ENCODE data around the gene FAM3A.

FAM3A gene

GRCh38 chrX:154532690-154533089 is 16.7 kb upstream of the FAM3A start:
- H3K9me3 ChIP-seq (ENCODE audit: control insufficient read depth, insufficient read depth, low read length), result no peaks in the 10 kb centered on the region
- no peak overlapping the region for H3K4me2 ChIP-seq (ENCODE audit: low read length)
- TF ChIP-seq CTCF (IDR thresholded peaks at IDR 0.05; ENCODE audit: low read depth, low read length, poor library complexity, severe bottlenecking), result no peak
- no peak for TF ChIP-seq EZH2phosphoT487 (IDR thresholded peaks at IDR 0.05; ENCODE audit: borderline replicate concordance, low read length)
- H3K4me3 ChIP-seq (ENCODE audit: low read length), result no peak overlapping the region
- H4K20me1 ChIP-seq (ENCODE audit: control insufficient read depth, insufficient read depth, low read depth, low read length), result no peaks in the 10 kb centered on the region
- peaks cover 5% of the 10 kb centered on the region for H3K4me1 ChIP-seq (ENCODE audit: control insufficient read depth, low read length)
- no peaks in the 10 kb centered on the region for H3K27me3 ChIP-seq (ENCODE audit: control insufficient read depth, low read length)
- no peaks in the 10 kb centered on the region for H3K9me2 ChIP-seq (replicated peaks; ENCODE audit: control insufficient read depth, low read length)
- no peak overlapping the region for H3K27ac ChIP-seq (ENCODE audit: low read depth, low read length)
- no peaks in the 10 kb centered on the region for H3K79me2 ChIP-seq (ENCODE audit: control insufficient read depth, low read length)
- peaks cover 21% of the 10 kb centered on the region for H3K36me3 ChIP-seq (ENCODE audit: control insufficient read depth, low read length)
- H3F3A ChIP-seq (ENCODE audit: control insufficient read depth, insufficient read depth), result no peaks in the 10 kb centered on the region

GRCh38 chrX:154531626-154532025 is 15.6 kb upstream of the FAM3A start:
- TF ChIP-seq EZH2phosphoT487 (IDR thresholded peaks at IDR 0.05; ENCODE audit: borderline replicate concordance, low read length) (no peak), CTCF (IDR thresholded peaks at IDR 0.05; ENCODE audit: low read depth, low read length, poor library complexity, severe bottlenecking) (no peak)
- Histone ChIP-seq H3K9me3 (ENCODE audit: control insufficient read depth, insufficient read depth, low read length) (no peaks in the 10 kb centered on the region), H3K79me2 (ENCODE audit: control insufficient read depth, low read length) (no peaks in the 10 kb centered on the region), H3K4me2 (ENCODE audit: low read length) (no peak overlapping the region), H3K36me3 (ENCODE audit: control insufficient read depth, low read length) (peaks cover 21% of the 10 kb centered on the region), H3K27ac (ENCODE audit: low read depth, low read length) (no peak overlapping the region), H3K4me3 (ENCODE audit: low read length) (no peak overlapping the region), H4K20me1 (ENCODE audit: control insufficient read depth, insufficient read depth, low read depth, low read length) (no peaks in the 10 kb centered on the region), H3K27me3 (ENCODE audit: control insufficient read depth, low read length) (no peaks in the 10 kb centered on the region), H3K9me2 (replicated peaks; ENCODE audit: control insufficient read depth, low read length) (no peaks in the 10 kb centered on the region), H3F3A (ENCODE audit: control insufficient read depth, insufficient read depth) (no peaks in the 10 kb centered on the region), H3K4me1 (ENCODE audit: control insufficient read depth, low read length) (peaks cover 16% of the 10 kb centered on the region)

- TF ChIP-seq CTCF (IDR thresholded peaks at IDR 0.05; ENCODE audit: low read depth, low read length, poor library complexity, severe bottlenecking) (no peak), EZH2phosphoT487 (IDR thresholded peaks at IDR 0.05; ENCODE audit: borderline replicate concordance, low read length) (no peak)
- Histone ChIP-seq H3F3A (ENCODE audit: control insufficient read depth, insufficient read depth) (no peaks in the 10 kb centered on the region), H3K9me3 (ENCODE audit: control insufficient read depth, insufficient read depth, low read length) (no peaks in the 10 kb centered on the region), H3K79me2 (ENCODE audit: control insufficient read depth, low read length) (no peaks in the 10 kb centered on the region), H3K27ac (ENCODE audit: low read depth, low read length) (no peak overlapping the region), H3K27me3 (ENCODE audit: control insufficient read depth, low read length) (no peaks in the 10 kb centered on the region), H3K4me1 (ENCODE audit: control insufficient read depth, low read length) (peaks cover 19% of the 10 kb centered on the region), H3K9me2 (replicated peaks; ENCODE audit: control insufficient read depth, low read length) (no peaks in the 10 kb centered on the region), H4K20me1 (ENCODE audit: control insufficient read depth, insufficient read depth, low read depth, low read length) (no peaks in the 10 kb centered on the region), H3K4me2 (ENCODE audit: low read length) (no peak overlapping the region), H3K36me3 (ENCODE audit: control insufficient read depth, low read length) (peaks cover 18% of the 10 kb centered on the region), H3K4me3 (ENCODE audit: low read length) (no peak overlapping the region)
These were observed 14.3 kb upstream of the FAM3A start for GRCh38 chrX:154530286-154530685.

- Histone ChIP-seq H3K27ac (ENCODE audit: low read depth, low read length) (no peak overlapping the region), H3K36me3 (ENCODE audit: control insufficient read depth, low read length) (peaks cover 9% of the 10 kb centered on the region), H3K79me2 (ENCODE audit: control insufficient read depth, low read length) (no peaks in the 10 kb centered on the region), H3K4me3 (ENCODE audit: low read length) (no peak overlapping the region), H3K4me2 (ENCODE audit: low read length) (no peak overlapping the region), H3K4me1 (ENCODE audit: control insufficient read depth, low read length) (peaks cover 14% of the 10 kb centered on the region), H3K27me3 (ENCODE audit: control insufficient read depth, low read length) (no peaks in the 10 kb centered on the region), H3K9me3 (ENCODE audit: control insufficient read depth, insufficient read depth, low read length) (no peaks in the 10 kb centered on the region), H4K20me1 (ENCODE audit: control insufficient read depth, insufficient read depth, low read depth, low read length) (no peaks in the 10 kb centered on the region), H3F3A (ENCODE audit: control insufficient read depth, insufficient read depth) (no peaks in the 10 kb centered on the region), H3K9me2 (replicated peaks; ENCODE audit: control insufficient read depth, low read length) (no peaks in the 10 kb centered on the region)
- no peak for TF ChIP-seq CTCF (IDR thresholded peaks at IDR 0.05; ENCODE audit: low read depth, low read length, poor library complexity, severe bottlenecking)
- TF ChIP-seq EZH2phosphoT487 (IDR thresholded peaks at IDR 0.05; ENCODE audit: borderline replicate concordance, low read length), result no peak
These were observed 13.2 kb upstream of the FAM3A start for GRCh38 chrX:154529206-154529612.

Measured in DOHH2 (cell line).